CD4-positive, alpha-beta T cell treated with Interleukin-6 at 100 ng/mL for 8 hours (primary cell): ENCODE results near the gene NCLN.
A peak's percentile ranks its signal among the peaks of the same experiment; 100 is the strongest.
"Not testable (repeated sequence)": the region's sequence is repeated elsewhere in the genome, so short reads cannot be mapped to it uniquely, and the experiment has no call there.

Source experiments
- DNase-seq: peaks from one replicate; pipeline ENCODE4 v3.0.0-alpha.2; 2020; ENCODE audit warnings: mixed read lengths, low spot score

Gene NCLN, protein sequence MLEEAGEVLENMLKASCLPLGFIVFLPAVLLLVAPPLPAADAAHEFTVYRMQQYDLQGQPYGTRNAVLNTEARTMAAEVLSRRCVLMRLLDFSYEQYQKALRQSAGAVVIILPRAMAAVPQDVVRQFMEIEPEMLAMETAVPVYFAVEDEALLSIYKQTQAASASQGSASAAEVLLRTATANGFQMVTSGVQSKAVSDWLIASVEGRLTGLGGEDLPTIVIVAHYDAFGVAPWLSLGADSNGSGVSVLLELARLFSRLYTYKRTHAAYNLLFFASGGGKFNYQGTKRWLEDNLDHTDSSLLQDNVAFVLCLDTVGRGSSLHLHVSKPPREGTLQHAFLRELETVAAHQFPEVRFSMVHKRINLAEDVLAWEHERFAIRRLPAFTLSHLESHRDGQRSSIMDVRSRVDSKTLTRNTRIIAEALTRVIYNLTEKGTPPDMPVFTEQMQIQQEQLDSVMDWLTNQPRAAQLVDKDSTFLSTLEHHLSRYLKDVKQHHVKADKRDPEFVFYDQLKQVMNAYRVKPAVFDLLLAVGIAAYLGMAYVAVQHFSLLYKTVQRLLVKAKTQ

DNA sequence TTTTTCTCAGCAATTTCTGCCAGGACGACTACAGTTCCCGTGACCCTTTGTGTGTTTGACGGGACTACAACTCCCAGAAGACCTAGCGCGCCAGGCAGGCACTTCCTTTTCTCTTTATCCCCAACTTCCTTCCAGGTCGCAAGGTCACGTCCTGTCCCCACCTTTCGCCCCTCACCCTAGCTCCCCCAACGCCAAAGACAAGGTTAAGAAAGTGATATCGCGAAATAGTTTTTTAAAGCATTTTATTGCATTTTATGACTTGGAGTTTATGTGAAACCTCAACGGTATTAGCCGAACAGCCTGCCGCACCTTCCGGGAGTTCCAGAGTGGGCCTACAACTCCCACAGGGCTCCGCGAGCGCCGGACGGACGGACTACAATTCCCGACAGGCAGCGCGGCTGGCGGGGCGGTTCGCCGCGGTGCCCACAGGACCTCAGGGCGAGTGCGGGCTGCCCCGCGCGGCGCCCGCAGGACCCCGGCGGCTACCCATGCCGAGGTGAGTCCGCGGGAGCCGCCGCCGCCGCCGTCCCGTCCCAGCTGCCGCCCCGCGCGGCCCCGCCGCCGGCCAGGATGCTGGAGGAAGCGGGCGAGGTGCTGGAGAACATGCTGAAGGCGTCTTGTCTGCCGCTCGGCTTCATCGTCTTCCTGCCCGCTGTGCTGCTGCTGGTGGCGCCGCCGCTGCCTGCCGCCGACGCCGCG is at the start of gene NCLN:
TSS of gene NCLN (plus strand) at position 470 of the 699 bp plus-strand sequence. CDS start at position 571, 101 bp downstream.
- peak; percentile 91 for DNase-seq

DNA sequence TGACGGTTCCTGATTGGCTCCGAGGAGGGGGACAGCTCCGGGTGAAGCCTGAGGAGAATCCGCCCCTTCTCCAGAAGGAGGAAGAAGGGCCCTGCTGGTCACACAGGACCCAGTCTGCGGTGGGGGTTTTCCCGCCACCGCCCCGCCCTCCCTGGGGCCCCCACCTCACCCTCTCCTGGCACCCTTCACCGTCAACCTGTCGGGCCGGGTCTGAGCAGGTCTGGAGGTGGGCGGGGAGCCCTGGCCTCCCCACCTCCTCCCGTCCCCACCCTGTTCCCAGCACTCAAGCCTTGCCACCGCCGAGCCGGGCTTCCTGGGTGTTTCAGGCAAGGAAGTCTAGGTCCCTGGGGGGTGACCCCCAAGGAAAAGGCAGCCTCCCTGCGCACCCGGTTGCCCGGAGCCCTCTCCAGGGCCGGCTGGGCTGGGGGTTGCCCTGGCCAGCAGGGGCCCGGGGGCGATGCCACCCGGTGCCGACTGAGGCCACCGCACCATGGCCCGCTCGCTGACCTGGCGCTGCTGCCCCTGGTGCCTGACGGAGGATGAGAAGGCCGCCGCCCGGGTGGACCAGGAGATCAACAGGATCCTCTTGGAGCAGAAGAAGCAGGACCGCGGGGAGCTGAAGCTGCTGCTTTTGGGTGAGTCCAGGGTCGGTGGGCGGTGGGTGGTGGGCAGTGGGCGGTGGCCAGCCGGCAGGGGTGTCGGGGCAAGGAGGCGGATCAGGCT is 49.6 kb upstream of the NCLN start, which contains the start of gene GNA15:
TSS of gene GNA15 (plus strand) at position 73 of the 723 bp plus-strand sequence. CDS start at position 491, 418 bp downstream.
- peak; percentile 38 for DNase-seq

DNA sequence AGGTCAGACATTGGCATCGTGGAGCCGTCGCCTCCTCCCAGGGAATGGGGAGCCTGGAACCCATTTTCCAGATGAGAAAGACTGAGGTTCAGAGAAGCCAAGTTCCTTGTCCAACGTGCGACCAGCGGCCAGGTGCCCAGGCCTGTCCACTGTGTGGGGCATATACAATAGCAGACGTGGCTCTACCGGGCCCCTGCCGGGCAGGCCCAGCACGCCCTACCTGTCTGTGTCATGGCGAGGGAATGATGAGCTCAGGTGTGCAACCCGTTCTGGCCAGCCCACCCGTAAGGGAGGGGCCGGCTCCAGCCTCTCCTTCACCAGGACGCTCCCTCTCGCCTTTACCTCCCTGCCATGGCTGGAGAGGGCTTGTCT is 49.1 kb upstream of the NCLN start:
- no peak for DNase-seq

DNA sequence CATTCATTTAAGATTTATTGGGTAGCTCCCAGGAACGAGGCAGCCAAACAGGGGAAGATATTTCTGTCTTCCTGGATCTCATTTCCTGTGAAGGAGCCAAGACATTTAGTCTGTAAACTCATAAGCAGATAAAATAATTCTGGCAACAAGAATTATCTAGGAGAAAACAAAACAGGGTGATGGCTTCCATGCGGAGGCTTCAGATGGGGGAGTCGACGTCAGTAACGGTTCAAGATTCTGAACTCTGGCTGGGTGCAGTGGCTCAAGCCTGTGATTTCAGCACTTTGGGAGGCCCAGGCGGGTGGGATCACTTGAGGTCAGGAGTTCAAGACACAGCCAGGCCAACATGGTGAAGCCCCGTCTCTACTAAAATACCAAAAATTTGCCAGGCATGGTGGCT is 48.6 kb upstream of the NCLN start:
- no peak for DNase-seq

DNA sequence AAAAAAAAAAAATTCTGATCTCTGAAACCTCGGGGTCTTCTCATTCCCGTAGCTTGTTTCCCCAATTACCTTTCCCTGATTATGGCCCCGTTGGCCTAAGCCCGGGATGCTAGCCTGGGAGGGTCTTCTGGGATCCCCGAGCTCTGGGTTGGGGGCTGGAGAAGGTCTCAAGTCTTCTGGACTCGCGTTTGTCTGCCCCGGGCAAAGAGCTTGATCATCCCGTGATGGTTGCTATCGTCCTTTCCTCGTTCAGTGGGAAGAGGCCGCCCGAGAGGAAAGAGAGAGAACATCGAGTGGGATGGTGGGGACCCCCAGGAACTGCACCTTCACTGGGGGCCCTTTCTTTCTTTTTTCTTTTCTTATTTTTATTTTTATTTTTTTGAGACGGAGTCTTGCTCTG is 47.5 kb upstream of the NCLN start:
- no peak for DNase-seq

DNA sequence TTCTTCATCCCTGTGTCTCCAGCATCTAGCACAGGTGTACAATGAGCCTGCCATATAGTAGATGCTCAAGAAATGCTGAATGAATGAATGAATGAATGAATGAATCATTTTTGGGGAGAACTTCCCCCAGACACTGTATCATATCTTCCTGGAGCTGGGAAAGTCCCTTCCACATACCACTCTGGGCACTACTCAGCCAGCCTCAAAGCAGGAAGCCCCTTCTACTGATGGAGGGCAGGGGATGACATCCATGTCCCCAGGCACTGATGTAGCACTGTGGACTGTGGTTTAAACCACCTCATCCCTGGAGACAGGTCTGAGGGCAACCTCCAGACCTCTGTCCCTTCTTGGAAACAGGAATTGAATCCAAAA is 45.1 kb upstream of the NCLN start:
- no peak for DNase-seq

DNA sequence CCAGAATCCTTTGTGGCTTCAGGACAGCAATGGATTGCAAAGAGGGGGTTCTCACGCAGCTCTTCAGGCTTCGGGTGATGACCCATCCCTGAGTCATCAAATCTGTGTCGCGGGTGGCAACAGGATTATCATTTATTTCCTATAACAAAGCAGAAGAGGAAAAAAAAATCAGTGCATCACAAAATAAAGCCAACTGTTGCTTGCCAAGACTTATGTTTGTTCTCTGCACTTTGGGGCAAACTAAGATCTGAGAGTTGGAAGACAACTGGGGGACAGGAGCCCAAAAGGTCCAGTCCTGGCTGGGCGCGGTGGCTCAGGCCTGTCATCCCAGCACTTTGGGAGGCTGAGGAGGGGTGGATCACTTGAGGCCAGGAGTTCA is 43.4 kb upstream of the NCLN start:
- peak; percentile 27 for DNase-seq

DNA sequence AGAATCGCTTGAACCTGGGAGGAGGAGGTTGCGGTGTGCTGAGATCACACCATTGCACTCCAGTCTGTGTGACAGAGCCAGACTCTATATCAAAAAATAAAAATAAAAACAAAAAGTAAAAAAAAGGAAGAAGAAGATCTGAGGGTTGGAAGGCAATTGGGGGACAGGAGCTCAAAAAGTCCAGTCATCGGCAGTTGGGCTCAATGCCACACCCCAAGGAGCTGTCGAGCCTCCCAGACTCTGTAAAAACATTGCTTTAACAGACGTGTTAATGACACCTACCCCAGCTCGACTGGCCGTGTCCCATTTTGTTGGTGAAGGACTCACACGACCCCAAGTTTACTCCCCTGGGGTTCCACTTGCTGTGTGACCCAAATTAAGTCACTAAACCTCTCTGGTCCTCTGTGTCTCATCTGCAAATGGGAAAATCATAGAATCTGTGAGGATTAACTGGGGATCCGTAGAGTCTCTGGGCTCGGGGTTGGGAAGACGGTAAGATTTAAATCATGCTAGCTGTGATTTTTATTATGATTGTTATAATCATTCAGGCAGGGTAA is 42.9 kb upstream of the NCLN start:
- DNase-seq, result no peak

DNA sequence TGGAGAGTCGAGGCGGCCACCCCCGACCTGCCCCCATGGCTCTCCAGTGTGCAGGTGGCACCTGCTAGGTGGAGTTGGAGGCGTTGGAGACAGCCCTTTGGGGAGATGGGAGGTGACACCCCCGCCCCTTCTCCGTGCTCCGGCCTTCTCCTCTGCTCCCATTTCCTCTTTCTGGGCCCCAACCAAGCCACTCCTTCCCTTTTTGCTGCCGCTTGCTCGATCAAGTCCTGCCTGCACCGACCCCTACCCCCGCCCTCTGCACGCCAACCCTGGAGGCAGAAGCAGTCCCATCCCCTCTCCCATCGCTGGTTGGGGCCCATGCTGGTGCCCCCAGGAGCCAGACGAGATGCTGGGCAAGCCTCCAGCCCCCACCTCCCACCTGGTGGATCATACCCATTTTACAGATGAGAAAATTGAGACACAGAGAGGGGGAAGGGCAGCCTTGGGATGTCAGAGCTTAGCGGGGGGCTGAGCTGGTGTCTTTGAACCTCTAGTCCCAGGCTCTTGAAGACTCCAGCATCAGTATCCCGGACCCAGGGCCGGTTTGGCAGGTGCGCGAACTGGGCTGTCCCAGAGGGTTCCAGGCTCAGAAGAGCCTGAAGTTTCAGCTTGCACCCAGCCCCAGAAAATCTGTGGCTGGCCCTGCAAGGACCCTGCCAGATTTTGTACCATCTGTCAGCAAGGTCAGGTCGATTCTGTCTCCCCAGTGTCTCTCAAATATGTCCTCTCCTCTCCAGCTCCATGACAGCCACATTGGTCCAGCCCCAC is 39.6 kb upstream of the NCLN start:
- no peak for DNase-seq

DNA sequence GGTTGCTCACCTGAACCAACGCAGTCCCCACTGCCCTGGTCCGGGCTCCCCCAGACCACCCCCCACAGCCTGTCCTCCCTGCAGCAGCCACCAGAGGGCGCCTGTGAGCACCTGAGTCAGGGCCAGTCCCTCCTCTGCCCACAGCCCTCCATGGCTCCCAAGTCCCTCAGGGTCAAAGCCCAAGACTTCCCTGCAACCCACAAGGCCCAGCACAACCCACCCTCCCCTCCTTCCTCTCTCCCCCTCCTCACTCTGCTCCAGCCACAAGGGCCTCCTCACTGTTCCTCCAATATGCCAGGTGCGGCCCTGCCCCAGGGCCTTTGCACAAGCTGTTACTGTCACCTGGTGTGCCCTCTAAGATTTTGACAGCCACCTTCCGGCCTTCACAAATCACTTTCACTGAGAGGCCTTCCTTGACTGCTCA is 39.0 kb upstream of the NCLN start:
- peak; percentile 54 for DNase-seq

DNA sequence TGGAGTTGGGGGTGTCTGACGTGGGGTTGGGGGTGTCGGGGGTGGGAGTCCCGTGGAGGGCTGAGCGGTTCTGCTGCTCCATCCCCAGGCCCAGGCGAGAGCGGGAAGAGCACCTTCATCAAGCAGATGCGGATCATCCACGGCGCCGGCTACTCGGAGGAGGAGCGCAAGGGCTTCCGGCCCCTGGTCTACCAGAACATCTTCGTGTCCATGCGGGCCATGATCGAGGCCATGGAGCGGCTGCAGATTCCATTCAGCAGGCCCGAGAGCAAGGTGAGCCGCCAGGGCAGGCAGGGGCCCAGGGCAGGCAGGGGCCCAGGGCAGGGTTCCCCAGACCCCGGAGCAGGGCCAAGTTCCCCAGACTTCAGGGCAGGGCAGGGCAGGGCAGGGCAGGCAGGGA is 37.2 kb upstream of the NCLN start:
- DNase-seq, result no peak

DNA sequence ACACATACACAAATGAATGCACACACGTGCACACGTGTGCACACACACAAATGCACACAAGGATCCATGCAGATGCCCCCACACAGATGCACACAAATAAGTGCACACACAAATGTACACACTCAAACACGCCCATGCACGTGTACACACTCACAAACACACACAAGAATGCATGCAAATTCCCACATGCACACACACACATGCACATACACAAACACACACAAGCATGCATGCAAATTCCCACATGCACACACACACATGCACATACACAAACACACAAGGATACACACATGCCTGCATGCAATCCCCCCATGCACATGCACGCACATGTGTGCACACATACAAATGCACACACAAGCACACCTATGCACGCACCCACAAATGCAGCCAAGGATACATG is 36.6 kb upstream of the NCLN start:
- DNase-seq, result no peak

DNA sequence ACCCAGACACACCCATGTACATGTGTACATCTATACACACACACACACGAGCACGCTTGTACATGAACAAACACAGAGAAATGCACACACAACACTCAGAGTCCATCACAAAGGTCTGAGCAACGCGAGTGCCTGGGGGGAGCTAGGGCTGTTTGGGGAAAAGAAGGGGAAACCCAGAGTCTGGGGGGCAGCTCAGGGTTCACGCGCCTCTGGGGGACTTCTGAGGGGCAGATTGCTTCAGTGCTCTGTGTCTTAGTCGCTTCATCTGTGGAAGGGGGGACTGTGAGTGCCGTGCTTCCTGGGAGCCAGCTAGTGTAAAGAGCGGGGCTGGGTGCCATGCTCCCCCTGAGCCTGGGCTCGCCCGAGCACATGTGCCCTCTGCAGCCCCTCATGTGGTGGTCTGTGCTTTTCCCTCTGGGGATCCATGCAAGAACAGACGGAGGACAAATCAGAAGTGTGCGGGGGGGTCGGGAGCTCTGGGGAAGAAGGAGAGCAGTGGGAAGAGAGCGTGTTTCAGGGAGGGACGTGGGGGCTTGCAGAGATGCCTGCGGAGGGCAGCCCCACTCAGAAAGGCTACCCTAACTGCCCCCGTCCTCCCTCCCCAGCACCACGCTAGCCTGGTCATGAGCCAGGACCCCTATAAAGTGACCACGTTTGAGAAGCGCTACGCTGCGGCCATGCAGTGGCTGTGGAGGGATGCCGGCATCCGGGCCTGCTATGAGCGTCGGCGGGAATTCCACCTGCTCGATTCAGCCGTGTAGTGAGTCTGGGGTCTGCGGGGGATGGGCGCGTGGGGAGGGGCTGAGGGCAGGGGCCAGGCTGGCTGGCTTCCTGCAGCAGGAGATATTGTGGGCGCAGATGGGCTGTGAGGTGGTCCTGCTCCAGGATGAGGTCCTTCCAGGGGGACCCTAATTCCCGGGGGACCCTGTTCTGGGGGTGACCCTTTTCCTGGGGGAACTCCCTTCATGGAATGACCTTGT is 35.9 kb upstream of the NCLN start:
- DNase-seq, result no peak

DNA sequence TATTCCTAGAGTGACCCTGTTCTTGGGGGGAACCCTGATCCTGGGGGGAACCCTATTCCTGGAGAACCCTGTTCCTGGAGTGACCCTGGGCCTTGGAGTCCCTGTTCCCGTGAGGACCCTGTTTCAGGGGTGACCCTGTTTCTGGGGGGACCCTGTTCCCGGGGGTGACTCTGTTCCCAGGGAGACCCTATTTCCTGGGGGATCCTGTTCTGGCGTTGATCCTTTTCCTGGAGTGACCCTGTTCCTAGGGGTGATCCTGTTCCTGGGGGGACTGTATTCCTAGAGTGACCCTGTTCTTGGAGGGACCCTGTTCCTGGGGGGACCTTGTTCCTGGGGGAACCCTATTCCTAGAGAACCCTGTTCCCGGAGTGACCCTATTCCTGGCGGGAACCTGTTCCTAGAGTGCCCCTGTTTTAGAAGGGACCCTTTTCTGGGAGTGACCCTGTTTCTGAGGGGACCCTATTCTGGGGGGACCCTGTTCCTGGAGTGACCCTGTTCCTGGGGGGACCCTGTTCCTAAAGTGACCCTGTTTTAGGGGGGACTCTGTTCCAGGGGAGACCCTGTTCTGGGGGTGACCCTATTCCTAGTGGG is 34.9 kb upstream of the NCLN start:
- no peak for DNase-seq

DNA sequence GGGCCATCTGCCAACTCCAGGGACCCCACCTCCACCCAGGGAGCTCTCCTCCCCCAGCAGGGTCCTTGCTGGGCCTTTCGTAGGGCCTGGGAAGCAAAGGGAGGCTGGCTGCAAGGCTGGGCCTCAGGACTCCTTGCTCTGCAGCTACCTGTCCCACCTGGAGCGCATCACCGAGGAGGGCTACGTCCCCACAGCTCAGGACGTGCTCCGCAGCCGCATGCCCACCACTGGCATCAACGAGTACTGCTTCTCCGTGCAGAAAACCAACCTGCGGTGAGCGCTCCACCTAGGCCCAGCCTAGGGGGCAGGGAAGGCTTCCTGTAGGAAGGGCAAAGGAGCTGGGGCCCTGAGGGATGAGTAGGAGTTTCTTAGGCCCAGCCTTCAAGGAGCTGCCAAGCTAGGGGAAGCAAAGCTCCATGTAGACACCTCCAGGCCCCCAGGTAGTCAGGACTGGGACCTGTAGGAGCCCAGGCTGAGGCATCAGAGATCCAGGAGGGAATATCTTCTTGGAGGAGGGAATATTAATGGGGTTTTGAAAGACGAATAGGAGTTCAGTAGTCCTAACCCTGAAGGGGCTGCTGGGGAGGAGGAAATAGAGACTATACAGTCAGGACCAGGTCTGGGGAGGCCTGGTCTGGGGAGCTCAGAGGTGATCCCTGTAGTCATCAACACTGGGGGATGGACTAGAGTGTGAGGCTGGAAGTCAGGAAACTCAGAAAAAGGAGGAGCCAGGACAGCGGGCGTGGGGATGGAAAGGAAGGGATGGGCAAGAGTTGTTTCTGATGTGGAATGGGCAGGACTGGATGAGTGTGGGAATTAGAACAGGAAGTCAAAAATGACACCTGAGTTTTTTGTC is 33.9 kb upstream of the NCLN start:
- no peak for DNase-seq

DNA sequence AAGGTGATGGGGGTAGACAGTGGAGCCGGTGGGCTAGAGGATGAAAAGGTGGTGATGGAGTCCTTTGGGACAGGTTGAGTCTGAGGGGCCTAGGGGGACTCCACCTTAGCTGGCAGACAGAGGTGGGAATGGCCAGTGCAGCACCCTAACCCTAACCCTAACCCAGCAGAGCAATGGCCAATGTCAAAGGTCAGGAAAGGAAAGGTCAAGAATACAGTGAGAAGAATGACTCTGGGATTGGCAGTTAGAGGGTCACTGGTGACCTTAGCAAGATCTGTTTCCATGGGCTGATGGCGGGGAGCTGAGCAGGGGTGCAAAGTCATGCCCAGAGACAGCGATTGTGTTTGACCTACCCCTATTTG is 33.3 kb upstream of the NCLN start:
- no peak for DNase-seq

DNA sequence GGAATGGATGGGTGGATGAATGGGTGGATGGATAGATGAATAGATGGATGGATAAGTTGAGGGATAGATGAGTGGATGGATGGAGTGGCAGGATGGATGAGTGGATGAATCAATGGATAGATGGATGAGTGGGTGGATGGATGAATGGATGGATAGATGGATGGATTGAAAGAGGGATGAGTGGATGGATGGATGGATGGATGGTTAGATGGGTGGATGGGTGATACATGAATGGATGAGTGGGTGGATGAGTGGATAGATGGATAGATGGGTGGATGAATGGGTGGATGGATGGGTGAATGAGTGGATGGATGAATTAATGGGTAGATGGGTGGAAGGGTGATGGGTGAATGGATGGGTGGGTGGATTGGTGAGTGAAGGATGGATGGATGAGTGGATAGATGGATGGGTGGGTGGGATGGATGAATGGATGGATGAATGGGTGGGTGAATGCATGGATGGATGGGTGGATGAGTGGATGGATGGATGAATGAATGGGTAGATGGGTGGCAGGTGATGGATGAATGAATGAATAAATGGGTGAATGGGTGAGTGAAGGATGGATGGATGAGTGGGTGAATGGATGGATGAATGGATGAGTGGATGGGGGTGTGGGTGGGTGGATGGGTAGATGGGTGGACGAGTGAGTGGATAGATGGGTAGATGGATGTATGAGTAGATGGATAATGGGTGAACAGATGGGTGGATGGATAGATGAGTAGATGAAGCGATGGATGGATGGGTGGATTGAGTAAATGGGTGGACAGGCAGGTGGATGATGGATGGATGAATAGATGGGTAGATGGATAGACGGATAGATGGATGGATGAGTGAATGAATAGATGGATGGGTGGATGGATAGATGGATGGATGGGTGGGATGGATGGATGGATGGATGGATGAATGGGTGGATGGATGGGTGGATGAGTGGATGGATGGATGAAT is 32.2 kb upstream of the NCLN start:
- no peak for DNase-seq

DNA sequence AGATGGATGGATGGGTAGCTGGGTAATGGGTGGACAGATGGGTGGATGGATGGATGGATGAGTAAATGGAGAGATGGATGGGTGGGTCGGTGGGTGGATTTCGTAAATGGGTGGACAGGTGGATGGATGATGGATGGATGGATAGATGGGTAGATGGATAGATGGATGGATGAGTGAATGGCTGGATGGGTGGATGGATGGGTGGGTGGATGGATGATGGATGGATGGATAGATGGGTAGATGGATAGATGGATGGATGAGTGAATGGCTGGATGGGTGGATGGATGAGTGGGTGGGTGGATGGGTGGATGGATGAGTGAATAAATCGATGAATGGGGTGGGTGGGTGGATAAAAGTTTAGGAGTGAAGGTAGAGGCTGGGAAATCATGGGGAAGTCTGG is 31.3 kb upstream of the NCLN start:
- not testable (repeated sequence) for DNase-seq
